K562 (cell line): ENCODE measurements around the gene NCOA3. TPM values are rescaled to one million over a fixed set of nuclear protein-coding genes. Genes with fewer than 3 reads are reported as not detected.

Experiments used
- BMI1 ChIP-seq: fragments of 150-350 bp; IDR thresholded peaks from 2 replicates; pipeline ENCODE4 v1.6.1; 2014; ENCODE audit warnings: low read length
- CBX8 ChIP-seq: fragments of 200-600 bp; sonication (generic); IDR thresholded peaks from 2 replicates; pipeline ENCODE4 v1.6.1; 2012; ENCODE audit warnings: borderline replicate concordance, mixed run types, low read depth, mild to moderate bottlenecking, moderate library complexity, mixed read lengths, low read length, control low read depth, inconsistent platforms; ENCODE audit not compliant: poor library complexity, severe bottlenecking; ENCODE audit errors: extremely low read depth
- CEBPB ChIP-seq: fragments of 450-650 bp; IDR thresholded peaks from 2 replicates; pipeline ENCODE4 v1.6.1; 2016; ENCODE audit warnings: missing genetic modification characterization, missing compliant biosample characterization
- ELF4 ChIP-seq: fragments of 450-650 bp; formaldehyde crosslinking; IDR thresholded peaks from 2 replicates; pipeline ENCODE4 v1.4.0; 2022; ENCODE audit warnings: missing genetic modification characterization
- KLF10 ChIP-seq: fragments of 250-450 bp; sonication (Bioruptor Pico); IDR thresholded peaks from 2 replicates; pipeline ENCODE4 v1.6.1; 2021; ENCODE audit warnings: matching md5 sums
- KLF6 ChIP-seq: fragments of 250-450 bp; sonication (Bioruptor Pico); IDR thresholded peaks from 2 replicates; pipeline ENCODE4 v1.4.0; 2020; ENCODE audit warnings: mild to moderate bottlenecking, moderate library complexity, borderline replicate concordance
- MED1 ChIP-seq: sonication (generic); formaldehyde crosslinking; IDR thresholded peaks from 2 replicates; pipeline ENCODE4 v1.8.1; 2023; ENCODE audit warnings: missing genetic modification reagents, borderline replicate concordance
- PTTG1 ChIP-seq: fragments of 450-650 bp; IDR thresholded peaks from 2 replicates; pipeline ENCODE4 v1.6.1; 2016; ENCODE audit warnings: low read depth, mild to moderate bottlenecking, missing genetic modification characterization, missing compliant biosample characterization
- SAP30 ChIP-seq: fragments of 200-600 bp; sonication (generic); IDR thresholded peaks from 2 replicates; pipeline ENCODE4 v1.6.1; 2012; ENCODE audit warnings: borderline replicate concordance, low read depth, mild to moderate bottlenecking, moderate library complexity, low read length, control low read depth, inconsistent platforms; ENCODE audit not compliant: insufficient read depth, poor library complexity, severe bottlenecking
- SNRNP70 ChIP-seq: fragments of 200-400 bp; formaldehyde crosslinking; optimal IDR thresholded peaks from 2 replicates; pipeline ENCODE3; 2017; ENCODE audit warnings: low read depth, low read length
- TCFL5 ChIP-seq: fragments of 250-450 bp; sonication (Bioruptor Pico); conservative IDR thresholded peaks from 2 replicates; pipeline ENCODE4 v1.6.1; 2021; ENCODE audit warnings: mild to moderate bottlenecking, moderate library complexity, matching md5 sums
- TSHZ1 ChIP-seq: fragments of 250-450 bp; sonication (Bioruptor Pico); IDR thresholded peaks from 2 replicates; pipeline ENCODE4 v1.4.0; 2020; ENCODE audit warnings: mild to moderate bottlenecking, moderate library complexity
- UBTF ChIP-seq, 2 experiments: IDR thresholded peaks; 2 replicates each; pipeline ENCODE4 v1.6.1; 2012; ENCODE audit warnings: improper control_type of control experiment in 2 of 2, low read depth in 2 of 2, low read length in 2 of 2, borderline replicate concordance in 1 of 2
- YY1 ChIP-seq, 3 experiments: IDR thresholded peaks; 2 replicates each; pipeline ENCODE4 v1.6.1; 2011; ENCODE audit warnings: low read length in 2 of 3, mild to moderate bottlenecking in 2 of 3, moderate library complexity in 2 of 3, borderline replicate concordance in 1 of 3, control low read depth in 1 of 3, low read depth in 1 of 3; ENCODE audit not compliant: insufficient read depth in 3 of 3, insufficient replicate concordance in 2 of 3, control insufficient read depth in 1 of 3, insufficient read length in 1 of 3; ENCODE audit errors: extremely low read depth in 1 of 3
- ZBTB17 ChIP-seq: fragments of 450-650 bp; formaldehyde crosslinking; IDR thresholded peaks from 2 replicates; pipeline ENCODE4 v1.4.0; 2020; ENCODE audit warnings: mild to moderate bottlenecking
- ZBTB7A ChIP-seq: IDR thresholded peaks from 2 replicates; pipeline ENCODE4 v1.6.1; 2011; ENCODE audit warnings: low read depth, mild to moderate bottlenecking, low read length, moderate library complexity, borderline replicate concordance; ENCODE audit not compliant: control insufficient read depth
- ZBTB8A ChIP-seq: fragments of 450-650 bp; IDR thresholded peaks from 2 replicates; pipeline ENCODE4 v1.6.1; 2018; ENCODE audit warnings: mild to moderate bottlenecking, moderate library complexity; ENCODE audit not compliant: partially characterized antibody
- ZNF263 ChIP-seq: sonication (generic); formaldehyde crosslinking; IDR thresholded peaks from 2 replicates; pipeline ENCODE4 v1.8.0; 2022; ENCODE audit warnings: mild to moderate bottlenecking, missing genetic modification reagents, borderline replicate concordance
- ZNF444 ChIP-seq: fragments of 250-450 bp; sonication (Bioruptor Pico); IDR thresholded peaks from 2 replicates; pipeline ENCODE4 v1.4.0; 2020; ENCODE audit warnings: mild to moderate bottlenecking, moderate library complexity
- polyA plus RNA-seq, 8 experiments: library from polyadenylated mRNA; depleted of rRNA in 4 of 8; stranded (reverse) in 5 of 8; unstranded in 3 of 8; fragments of >200 nt; fragmentation: Nextera tagmentation in 2 of 8; fragmentation: Illumina TruSeq in 1 of 8; extraction: Ambion mirVana in 2 of 8; extraction: Trizol in 1 of 8; gene quantifications; 2 replicates each; pipeline versions ENCODE4 v1.2.1 to v1.2.3, GENCODE V29; 2011 to 2014; ENCODE audit warnings: inconsistent platforms in 1 of 8, missing spikeins in 1 of 8
- total RNA-seq, 7 experiments: library from RNA; depleted of rRNA in 6 of 7; stranded (reverse); fragments of >200 nt in 6 of 7; fragmentation: Illumina TruSeq in 2 of 7; extraction: Trizol in 2 of 7; gene quantifications; 2 replicates each; pipeline versions ENCODE4 v1.2.1 to v1.2.3, GENCODE V29; 2011 to 2021; ENCODE audit warnings: low replicate concordance in 1 of 7

Gene NCOA3
- total and polyA plus RNA-seq, 9 of the 15 experiments (the other 6 are each of a cell fraction or from before 2014, with no cell fraction given) = 3.2 to 24.3 (median 14.4) TPM

- TF ChIP-seq CEBPB (tag) (no peak), ELF4 (CRISPR knock-in tag) (peak; percentile 53; the same call in 1 of the 2 replicates), ZBTB17 (CRISPR knock-in tag) (0 out of 2 replicates have a peak, but pooled peaks have one; percentile 30), CBX8 (no peak), ZNF263 (CRISPR knock-in tag) (peak; percentile 48; the same call in 1 of the 2 replicates), MED1 (CRISPR knock-in tag) (no peak), PTTG1 (tag) (no peak), YY1 (IDR thresholded peaks at IDR 0.05; ENCODE audit: borderline replicate concordance in 1 of 3, control insufficient read depth in 1 of 3, extremely low read depth in 1 of 3, insufficient read depth in 3 of 3, insufficient read length in 1 of 3, insufficient replicate concordance in 2 of 3, low read depth in 1 of 3, low read length in 2 of 3) (peak; percentile 71 to 97 (median 92)), TSHZ1 (no peak), UBTF (IDR thresholded peaks at IDR 0.05; ENCODE audit: borderline replicate concordance in 1 of 2, low read depth in 2 of 2, low read length in 2 of 2) (peak in 1 of 2 experiments; percentile 95; a peak in 2 of 4 replicates), KLF10 (CRISPR knock-in tag) (no peak), TCFL5 (CRISPR knock-in tag) (no peak), KLF6 (CRISPR knock-in tag) (peak; percentile 96), ZNF444 (CRISPR knock-in tag) (no peak), SAP30 (peak; percentile 33), BMI1 (no peak), SNRNP70 (no peak), ZBTB8A (no peak), ZBTB7A (peak; percentile 96)
These were observed at the start of gene NCOA3 (continued) for GRCh38 chr20:47501482-47502270.
